K562 (cell line): ENCODE data around the gene SLC44A1. TPM values are rescaled to one million over a fixed set of nuclear protein-coding genes. Genes with fewer than 3 reads are reported as not detected.

Source experiments
- ATAC-seq: fragments of 200-7000 bp; cut with Tn5 transposase; 3 replicates; pipeline ENCODE4 v1.9.1; 2020; ENCODE audit warnings: moderate library complexity
- BruUV-seq: library from RNA; stranded (reverse); fragments of 400-500 nt; replicated peaks from 2 replicates; lab custom pipeline; 2021; lab: Mats Ljungman, UMichigan
- CTCF ChIA-PET: fragments of 300-600 bp; formaldehyde crosslinking; extraction: SDS; loops from one replicate; lab custom pipeline; 2021; ENCODE audit warnings: low intra/inter-chr PET ratio; lab: Yijun Ruan, JAX
- POLR2A ChIA-PET: fragments of 300-600, 350-650 bp; sonication (Branson Sonifier 250); formaldehyde crosslinking; extraction: SDS; loops from one replicate; lab custom pipeline; 2021; ENCODE audit warnings: antibody characterized with exemption, inconsistent platforms; lab: Yijun Ruan, JAX
- DNase-seq, 4 experiments: peaks; one replicate each; pipeline versions ENCODE4 v3.0.0 to v3.0.0-alpha.2; 2011 to 2018; ENCODE audit warnings: low spot score in 3 of 4, mixed read lengths in 3 of 4; ENCODE audit errors: extremely low read depth in 1 of 4
- FAIRE-seq: peaks from 2 replicates; lab custom pipeline; 2011; peaks lifted over from hg19 to GRCh38; lab: Jason Lieb, UNC
- H2AFZ ChIP-seq: 2 replicates; pipeline ENCODE4 v1.6.0; 2011; ENCODE audit warnings: low read depth, low read length, control low read depth, inconsistent platforms
- H3K27ac ChIP-seq: fragments of 200-600 bp; 3 replicates; pipeline ENCODE4 v1.8.0; 2011; ENCODE audit warnings: low read depth, mild to moderate bottlenecking, control low read depth, inconsistent platforms, low read length, moderate library complexity, mixed read lengths; ENCODE audit errors: extremely low read depth
- H3K27me3 ChIP-seq, 2 experiments: fragments of 300-600 bp in 1 of 2; 2 replicates in 1 of 2; 3 replicates in 1 of 2; pipeline versions ENCODE4 v1.6.0 to v1.8.0; 2011; ENCODE audit warnings: inconsistent platforms in 2 of 2, low read length in 2 of 2, mild to moderate bottlenecking in 1 of 2, mixed read lengths in 1 of 2, moderate library complexity in 1 of 2; ENCODE audit not compliant: control insufficient read depth in 2 of 2, insufficient read depth in 2 of 2
- H3K36me3 ChIP-seq: fragments of 300-600 bp; 3 replicates; pipeline ENCODE4 v1.8.0; 2011; ENCODE audit warnings: mild to moderate bottlenecking, low read length, inconsistent platforms; ENCODE audit not compliant: control insufficient read depth, insufficient read depth
- H3K4me1 ChIP-seq, 2 experiments: fragments of 200-600 bp in 1 of 2; replicated peaks in 1 of 2; 2 replicates in 1 of 2; 3 replicates in 1 of 2; pipeline versions ENCODE4 v1.5.1 to v1.8.0; 2011; ENCODE audit warnings: inconsistent platforms in 2 of 2, low read length in 2 of 2, mild to moderate bottlenecking in 1 of 2, mixed read lengths in 1 of 2, moderate library complexity in 1 of 2; ENCODE audit not compliant: control insufficient read depth in 2 of 2, insufficient read depth in 2 of 2
- H3K4me2 ChIP-seq: 2 replicates; pipeline ENCODE4 v1.6.1; 2011; ENCODE audit warnings: low read length, control low read depth, inconsistent platforms, mixed read lengths; ENCODE audit not compliant: insufficient read depth
- H3K4me3 ChIP-seq: fragments of 200-600 bp; sonication (generic), shearing (Covaris generic); 2 replicates; pipeline ENCODE4 v1.5.1; 2016; ENCODE audit warnings: control low read depth, inconsistent platforms
- H3K79me2 ChIP-seq: fragments of 200-600 bp; 3 replicates; pipeline ENCODE4 v1.8.0; 2011; ENCODE audit warnings: low read length, inconsistent platforms; ENCODE audit not compliant: control insufficient read depth, insufficient read depth
- H3K9ac ChIP-seq, 2 experiments: 2 replicates each; pipeline versions ENCODE4 v1.6.0 to v1.6.1; 2011; ENCODE audit warnings: low read depth in 2 of 2, low read length in 2 of 2, control low read depth in 1 of 2, inconsistent platforms in 1 of 2, mild to moderate bottlenecking in 1 of 2, mixed read lengths in 1 of 2; ENCODE audit not compliant: insufficient read depth in 1 of 2
- H3K9me1 ChIP-seq: one replicate; pipeline ENCODE4 v1.6.0; 2011; ENCODE audit warnings: inconsistent platforms, mild to moderate bottlenecking, low read length, moderate library complexity; ENCODE audit not compliant: control insufficient read depth, insufficient read depth
- H3K9me3 ChIP-seq: replicated peaks from 2 replicates; pipeline ENCODE4 v1.5.1; 2011; ENCODE audit warnings: low read depth, low read length, inconsistent platforms; ENCODE audit not compliant: control insufficient read depth, insufficient read depth
- H4K20me1 ChIP-seq: replicated peaks from 2 replicates; pipeline ENCODE4 v1.6.1; 2011; ENCODE audit warnings: low read length, inconsistent platforms, mixed read lengths; ENCODE audit not compliant: control insufficient read depth, insufficient read depth
- BCLAF1 ChIP-seq, 2 experiments: fragments of 450-650 bp in 1 of 2; IDR thresholded peaks; 2 replicates each; pipeline ENCODE4 v1.6.1; 2011 to 2017; ENCODE audit warnings: low read depth in 2 of 2, antibody characterized with exemption in 1 of 2, borderline replicate concordance in 1 of 2, low read length in 1 of 2, mild to moderate bottlenecking in 1 of 2, mixed read lengths in 1 of 2; ENCODE audit not compliant: control insufficient read depth in 1 of 2
- COPS2 ChIP-seq: fragments of 450-650 bp; conservative IDR thresholded peaks from 2 replicates; pipeline ENCODE4 v1.6.1; 2016; ENCODE audit warnings: mild to moderate bottlenecking, moderate library complexity
- MCM5 ChIP-seq: fragments of 450-650 bp; IDR thresholded peaks from 2 replicates; pipeline ENCODE4 v1.6.1; 2016; ENCODE audit warnings: low read depth
- POLR2AphosphoS2 ChIP-seq: IDR thresholded peaks from 2 replicates; pipeline ENCODE4 v1.6.1; 2012; ENCODE audit warnings: low read length, improper control_type of control experiment
- SLC30A9 ChIP-seq: fragments of 250-450 bp; sonication (Bioruptor Pico); IDR thresholded peaks from 2 replicates; pipeline ENCODE4 v1.8.0; 2022; ENCODE audit warnings: mild to moderate bottlenecking, moderate library complexity
- WGBS: fragments of 100-300 bp; shearing (Covaris generic); methylation state at CpG from one replicate; pipeline ENCODE4 v1.1.6; 2016; ENCODE audit warnings: low coverage, mixed read lengths; ENCODE audit not compliant: insufficient coverage; ENCODE audit errors: missing lambda C conversion rate; 5-methylcytosine and 5-hydroxymethylcytosine counted together
- in situ Hi-C: fragments of 300-500 bp; cut with MboI; formaldehyde crosslinking; loops from 4 replicates; pipeline ENCODE4 v1.15.0; 2018; ENCODE audit warnings: inconsistent platforms, mixed read lengths
- intact Hi-C: fragments of 100-400 bp; cut with micrococcal nuclease; formaldehyde crosslinking; loops from 2 replicates; pipeline ENCODE4 v1.14.2; 2022
- polyA plus RNA-seq, 8 experiments: library from polyadenylated mRNA; depleted of rRNA in 4 of 8; stranded (reverse) in 5 of 8; unstranded in 3 of 8; fragments of >200 nt; fragmentation: Nextera tagmentation in 2 of 8; fragmentation: Illumina TruSeq in 1 of 8; extraction: Ambion mirVana in 2 of 8; extraction: Trizol in 1 of 8; gene quantifications; 2 replicates each; pipeline versions ENCODE4 v1.2.1 to v1.2.3, GENCODE V29; 2011 to 2014; ENCODE audit warnings: inconsistent platforms in 1 of 8, missing spikeins in 1 of 8
- total RNA-seq, 7 experiments: library from RNA; depleted of rRNA in 6 of 7; stranded (reverse); fragments of >200 nt in 6 of 7; fragmentation: Illumina TruSeq in 2 of 7; extraction: Trizol in 2 of 7; gene quantifications; 2 replicates each; pipeline versions ENCODE4 v1.2.1 to v1.2.3, GENCODE V29; 2011 to 2021; ENCODE audit warnings: low replicate concordance in 1 of 7
- TF ChIP-seq, protein P1 (sequence below): fragments of 450-650 bp; conservative IDR thresholded peaks from 2 replicates; pipeline ENCODE4 v1.6.1; 2016; ENCODE audit warnings: missing genetic modification characterization, low read depth, mild to moderate bottlenecking, control low read depth, missing compliant biosample characterization
- TF ChIP-seq, protein P2 (sequence below): sonication (generic); formaldehyde crosslinking; IDR thresholded peaks from 2 replicates; pipeline ENCODE4 v1.8.0; 2022; ENCODE audit warnings: mild to moderate bottlenecking, missing genetic modification reagents

The SLC44A1 gene
- total and polyA plus RNA-seq, 9 of the 15 experiments (the other 6 are each of a cell fraction or from before 2014, with no cell fraction given): 0.11 to 0.59 (median 0.30) TPM

DNA sequence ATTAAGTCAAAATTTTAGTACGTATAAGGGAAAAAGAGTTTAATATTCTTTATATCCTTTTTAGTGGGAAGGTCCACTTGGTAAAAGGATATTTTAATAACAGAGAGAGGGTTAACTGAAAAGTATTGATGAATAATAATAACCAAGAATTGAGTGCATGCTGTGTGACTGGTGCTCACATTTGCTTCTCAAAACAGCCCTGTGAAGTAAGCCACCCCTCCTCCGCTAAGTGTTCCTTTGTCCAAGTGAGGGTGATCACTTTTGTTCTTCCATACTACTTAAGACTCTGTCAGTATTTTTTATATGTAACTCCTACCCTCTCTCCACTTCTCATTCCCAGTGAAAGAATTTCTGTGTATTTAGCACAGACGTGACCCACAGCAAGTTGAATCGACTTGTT, 51.5 kb downstream of the SLC44A1 start:
- CTCF ChIA-PET: no interaction called here
- no TSS peak for BruUV-seq
- H4K20me1 ChIP-seq: no peaks in the 10 kb centered on the region
- H3K4me3 ChIP-seq: no peak overlapping the region
- POLR2A ChIA-PET: no interaction called here
- WGBS: 51% methylated on average over 4 of the region's 4 CpGs
- H3K9ac ChIP-seq: no peak overlapping the region
- H3K9me1 ChIP-seq: no peaks in the 10 kb centered on the region
- DNase-seq: no peak
- no peak for FAIRE-seq
- no peak overlapping the region for H3K4me2 ChIP-seq
- H3K27me3 ChIP-seq: no peaks in the 10 kb centered on the region
- no peak overlapping the region for H3K27ac ChIP-seq
- intact Hi-C loops (no loop called here), in situ Hi-C loops (no loop called here)
- H3K9me3 ChIP-seq: no peaks in the 10 kb centered on the region
- no peak for ATAC-seq
- peaks cover 0 to 9% of the 10 kb centered on the region in 2 experiments; a peak in 3 of 5 replicates for H3K4me1 ChIP-seq
- no peaks in the 10 kb centered on the region for H3K36me3 ChIP-seq
- no peak overlapping the region for H2AFZ ChIP-seq
- H3K79me2 ChIP-seq: no peaks in the 10 kb centered on the region
- TF ChIP-seq, protein P1, sequence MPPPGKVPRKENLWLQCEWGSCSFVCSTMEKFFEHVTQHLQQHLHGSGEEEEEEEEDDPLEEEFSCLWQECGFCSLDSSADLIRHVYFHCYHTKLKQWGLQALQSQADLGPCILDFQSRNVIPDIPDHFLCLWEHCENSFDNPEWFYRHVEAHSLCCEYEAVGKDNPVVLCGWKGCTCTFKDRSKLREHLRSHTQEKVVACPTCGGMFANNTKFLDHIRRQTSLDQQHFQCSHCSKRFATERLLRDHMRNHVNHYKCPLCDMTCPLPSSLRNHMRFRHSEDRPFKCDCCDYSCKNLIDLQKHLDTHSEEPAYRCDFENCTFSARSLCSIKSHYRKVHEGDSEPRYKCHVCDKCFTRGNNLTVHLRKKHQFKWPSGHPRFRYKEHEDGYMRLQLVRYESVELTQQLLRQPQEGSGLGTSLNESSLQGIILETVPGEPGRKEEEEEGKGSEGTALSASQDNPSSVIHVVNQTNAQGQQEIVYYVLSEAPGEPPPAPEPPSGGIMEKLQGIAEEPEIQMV (tag): no peak
- TF ChIP-seq POLR2AphosphoS2 (no peak), SLC30A9 (CRISPR knock-in tag) (no peak), MCM5 (no peak), COPS2 (no peak), BCLAF1 (IDR thresholded peaks at IDR 0.05; ENCODE audit: borderline replicate concordance in 1 of 2, control insufficient read depth in 1 of 2, low read depth in 2 of 2, low read length in 1 of 2) (no peak)
- TF ChIP-seq, protein P2, sequence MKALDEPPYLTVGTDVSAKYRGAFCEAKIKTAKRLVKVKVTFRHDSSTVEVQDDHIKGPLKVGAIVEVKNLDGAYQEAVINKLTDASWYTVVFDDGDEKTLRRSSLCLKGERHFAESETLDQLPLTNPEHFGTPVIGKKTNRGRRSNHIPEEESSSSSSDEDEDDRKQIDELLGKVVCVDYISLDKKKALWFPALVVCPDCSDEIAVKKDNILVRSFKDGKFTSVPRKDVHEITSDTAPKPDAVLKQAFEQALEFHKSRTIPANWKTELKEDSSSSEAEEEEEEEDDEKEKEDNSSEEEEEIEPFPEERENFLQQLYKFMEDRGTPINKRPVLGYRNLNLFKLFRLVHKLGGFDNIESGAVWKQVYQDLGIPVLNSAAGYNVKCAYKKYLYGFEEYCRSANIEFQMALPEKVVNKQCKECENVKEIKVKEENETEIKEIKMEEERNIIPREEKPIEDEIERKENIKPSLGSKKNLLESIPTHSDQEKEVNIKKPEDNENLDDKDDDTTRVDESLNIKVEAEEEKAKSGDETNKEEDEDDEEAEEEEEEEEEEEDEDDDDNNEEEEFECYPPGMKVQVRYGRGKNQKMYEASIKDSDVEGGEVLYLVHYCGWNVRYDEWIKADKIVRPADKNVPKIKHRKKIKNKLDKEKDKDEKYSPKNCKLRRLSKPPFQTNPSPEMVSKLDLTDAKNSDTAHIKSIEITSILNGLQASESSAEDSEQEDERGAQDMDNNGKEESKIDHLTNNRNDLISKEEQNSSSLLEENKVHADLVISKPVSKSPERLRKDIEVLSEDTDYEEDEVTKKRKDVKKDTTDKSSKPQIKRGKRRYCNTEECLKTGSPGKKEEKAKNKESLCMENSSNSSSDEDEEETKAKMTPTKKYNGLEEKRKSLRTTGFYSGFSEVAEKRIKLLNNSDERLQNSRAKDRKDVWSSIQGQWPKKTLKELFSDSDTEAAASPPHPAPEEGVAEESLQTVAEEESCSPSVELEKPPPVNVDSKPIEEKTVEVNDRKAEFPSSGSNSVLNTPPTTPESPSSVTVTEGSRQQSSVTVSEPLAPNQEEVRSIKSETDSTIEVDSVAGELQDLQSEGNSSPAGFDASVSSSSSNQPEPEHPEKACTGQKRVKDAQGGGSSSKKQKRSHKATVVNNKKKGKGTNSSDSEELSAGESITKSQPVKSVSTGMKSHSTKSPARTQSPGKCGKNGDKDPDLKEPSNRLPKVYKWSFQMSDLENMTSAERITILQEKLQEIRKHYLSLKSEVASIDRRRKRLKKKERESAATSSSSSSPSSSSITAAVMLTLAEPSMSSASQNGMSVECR (CRISPR knock-in tag): no peak
